OCI-LY1 (cell line): ENCODE data around the gene IGFBP2.

ENCODE experiments used
- H2AFZ ChIP-seq: fragments of 200-600 bp; sonication (generic), shearing (Covaris generic); 2 replicates; pipeline ENCODE4 v1.6.0; 2014; ENCODE audit warnings: antibody characterized with exemption, mild to moderate bottlenecking, low read length
- H3F3A ChIP-seq: fragments of 200-600 bp; sonication (generic), shearing (Covaris generic); 2 replicates; pipeline ENCODE4 v1.6.0; 2014; ENCODE audit warnings: mild to moderate bottlenecking, antibody characterized with exemption, low read length, moderate library complexity; ENCODE audit not compliant: insufficient read depth
- H3K27ac ChIP-seq: fragments of 200-600 bp; sonication (generic); 2 replicates; pipeline ENCODE4 v1.5.1; 2014; ENCODE audit warnings: low read length, mixed run types, mild to moderate bottlenecking, low read depth; ENCODE audit not compliant: poor library complexity, severe bottlenecking
- H3K27me3 ChIP-seq: fragments of 200-600 bp; sonication (generic); 2 replicates; pipeline ENCODE4 v1.6.0; 2014; ENCODE audit warnings: antibody characterized with exemption, mild to moderate bottlenecking, low read length, moderate library complexity; ENCODE audit not compliant: insufficient read depth
- H3K36me3 ChIP-seq: fragments of 200-600 bp; sonication (generic); 2 replicates; pipeline ENCODE4 v1.6.1; 2014; ENCODE audit warnings: mild to moderate bottlenecking, antibody characterized with exemption, low read length, moderate library complexity, mixed read lengths; ENCODE audit not compliant: insufficient read depth
- H3K4me1 ChIP-seq: fragments of 200-600 bp; sonication (generic); 2 replicates; pipeline ENCODE4 v1.5.1; 2014; ENCODE audit warnings: mild to moderate bottlenecking, low read length, moderate library complexity; ENCODE audit not compliant: insufficient read depth, severe bottlenecking
- H3K4me2 ChIP-seq: fragments of 200-600 bp; sonication (generic), shearing (Covaris generic); 2 replicates; pipeline ENCODE4 v1.6.1; 2014; ENCODE audit warnings: low read length
- H3K4me3 ChIP-seq: fragments of 200-600 bp; sonication (generic); 2 replicates; pipeline ENCODE4 v1.5.1; 2014; ENCODE audit warnings: low read length, low read depth, mild to moderate bottlenecking, mixed read lengths; ENCODE audit not compliant: poor library complexity, severe bottlenecking
- H3K79me2 ChIP-seq: fragments of 200-600 bp; shearing (Covaris generic); 2 replicates; pipeline ENCODE4 v1.6.1; 2016; ENCODE audit warnings: mixed run types, low read length, mixed read lengths; ENCODE audit not compliant: insufficient read depth
- H3K9ac ChIP-seq: fragments of 200-600 bp; sonication (generic), shearing (Covaris generic); 2 replicates; pipeline ENCODE4 v1.6.1; 2014; ENCODE audit warnings: mild to moderate bottlenecking, low read length, mixed read lengths
- H3K9me2 ChIP-seq: fragments of 200-600 bp; sonication (generic), shearing (Covaris generic); 2 replicates; pipeline ENCODE4 v1.6.1; 2014; ENCODE audit warnings: low read depth, mild to moderate bottlenecking, low read length, mixed read lengths
- H3K9me3 ChIP-seq: fragments of 200-600 bp; shearing (Covaris generic); 2 replicates; pipeline ENCODE4 v1.6.1; 2014; ENCODE audit warnings: low read length, mixed read lengths
- H4K20me1 ChIP-seq: fragments of 200-600 bp; sonication (generic), shearing (Covaris generic); 2 replicates; pipeline ENCODE4 v1.6.0; 2016; ENCODE audit warnings: mild to moderate bottlenecking, low read length; ENCODE audit not compliant: insufficient read depth
- CTCF ChIP-seq: fragments of 200-600 bp; sonication (generic), shearing (Covaris generic); IDR thresholded peaks from 2 replicates; pipeline ENCODE4 v1.5.1; 2017; ENCODE audit warnings: mild to moderate bottlenecking, antibody characterized with exemption, low read length, moderate library complexity, mixed read lengths
- EZH2 ChIP-seq: fragments of 200-600 bp; sonication (generic), shearing (Covaris generic); IDR thresholded peaks from 2 replicates; pipeline ENCODE4 v1.8.0; 2017; ENCODE audit warnings: borderline replicate concordance, mixed run types, mild to moderate bottlenecking, antibody characterized with exemption, low read length, moderate library complexity, mixed read lengths

The IGFBP2 gene

GRCh38 chr2:216696751-216697560 lies 63.7 kb downstream of the IGFBP2 start:
- H3K79me2 ChIP-seq, result no peaks in the 10 kb centered on the region
- H3K9ac ChIP-seq, result no peak overlapping the region
- H3K4me2 ChIP-seq, result no peak overlapping the region
- H3K9me3 ChIP-seq, result no peaks in the 10 kb centered on the region
- H4K20me1 ChIP-seq, result no peaks in the 10 kb centered on the region
- no peak overlapping the region for H3K27ac ChIP-seq
- H3K9me2 ChIP-seq, result no peaks in the 10 kb centered on the region
- no peak overlapping the region for H2AFZ ChIP-seq
- no peak overlapping the region for H3K4me3 ChIP-seq
- no peaks in the 10 kb centered on the region for H3K36me3 ChIP-seq
- no peaks in the 10 kb centered on the region for H3F3A ChIP-seq
- H3K27me3 ChIP-seq, result no peaks in the 10 kb centered on the region
- no peaks in the 10 kb centered on the region for H3K4me1 ChIP-seq
- peak; percentile 44 for TF ChIP-seq CTCF
- TF ChIP-seq EZH2, result no peak

GRCh38 chr2:216698293-216698692 lies 65.1 kb downstream of the IGFBP2 start:
- no peaks in the 10 kb centered on the region for H3K4me1 ChIP-seq
- H4K20me1 ChIP-seq, result no peaks in the 10 kb centered on the region
- no peaks in the 10 kb centered on the region for H3F3A ChIP-seq
- no peak overlapping the region for H3K4me3 ChIP-seq
- no peak overlapping the region for H3K9ac ChIP-seq
- no peak for TF ChIP-seq CTCF
- H3K27ac ChIP-seq, result no peak overlapping the region
- H3K79me2 ChIP-seq, result no peaks in the 10 kb centered on the region
- no peaks in the 10 kb centered on the region for H3K9me2 ChIP-seq
- H3K9me3 ChIP-seq, result no peaks in the 10 kb centered on the region
- H3K36me3 ChIP-seq, result no peaks in the 10 kb centered on the region
- H3K27me3 ChIP-seq, result no peaks in the 10 kb centered on the region
- no peak overlapping the region for H2AFZ ChIP-seq
- no peak overlapping the region for H3K4me2 ChIP-seq

GRCh38 chr2:216698895-216699294 lies 65.7 kb downstream of the IGFBP2 start:
- H3K27ac ChIP-seq, result no peak overlapping the region
- no peak overlapping the region for H3K9ac ChIP-seq
- H3K36me3 ChIP-seq, result no peaks in the 10 kb centered on the region
- TF ChIP-seq EZH2, result no peak
- peak; percentile 62 for TF ChIP-seq CTCF
- no peaks in the 10 kb centered on the region for H3K4me1 ChIP-seq
- H3K4me3 ChIP-seq, result no peak overlapping the region
- H2AFZ ChIP-seq, result no peak overlapping the region
- no peaks in the 10 kb centered on the region for H3K27me3 ChIP-seq
- no peaks in the 10 kb centered on the region for H4K20me1 ChIP-seq
- no peaks in the 10 kb centered on the region for H3K79me2 ChIP-seq
- no peaks in the 10 kb centered on the region for H3K9me3 ChIP-seq
- no peaks in the 10 kb centered on the region for H3K9me2 ChIP-seq
- no peak overlapping the region for H3K4me2 ChIP-seq
- H3F3A ChIP-seq, result no peaks in the 10 kb centered on the region
